ENCODE measurements around the gene RRBP1. TPM values are rescaled to one million over a fixed set of nuclear protein-coding genes. Genes with fewer than 3 reads are reported as not detected.
A peak's percentile ranks its signal among the peaks of the same experiment; 100 is the strongest.

The RRBP1 gene
- total RNA-seq, 2 experiments from 2014 or later = 26.4 to 27.2 TPM

- POLR2A ChIA-PET = no interaction called here
- no peak for TF ChIP-seq CTCF (IDR thresholded peaks at IDR 0.05)
- H3K9me3 Mint-ChIP-seq = no peaks in the 10 kb centered on the region
- no peak for ATAC-seq (ENCODE audit: poor library complexity)
- H3K27me3 Mint-ChIP-seq = no peaks in the 10 kb centered on the region
- DNase-seq = peak in 1 of 14 experiments; percentile 11
- peaks cover 9% of the 10 kb centered on the region for H3K36me3 Mint-ChIP-seq (ENCODE audit: low read depth)
- H3K27ac Mint-ChIP-seq = peak overlapping the region; percentile 88
- Histone ChIP-seq H3K27me3 (ENCODE audit: control insufficient read depth in 1 of 2, insufficient read depth in 2 of 2, low read length in 2 of 2) (no peaks in the 10 kb centered on the region), H3K27ac (ENCODE audit: low read depth in 1 of 2, low read length in 2 of 2) (no peak overlapping the region), H3K36me3 (ENCODE audit: insufficient read depth, low read length) (peaks cover 10% of the 10 kb centered on the region), H3K4me3 (ENCODE audit: low read length) (no peak overlapping the region), H3K4me1 (ENCODE audit: insufficient read depth, low read length) (peaks cover 45% of the 10 kb centered on the region), H3K9me3 (ENCODE audit: control insufficient read depth in 1 of 2, insufficient read depth in 1 of 2, low read length in 2 of 2) (no peaks in the 10 kb centered on the region)
- intact Hi-C loops (cut with DNase I, micrococcal nuclease) = loop anchor here in 1 of 2 experiments (5.0 kb wide), 1 partner anchor 68 kb away; the partner anchor contains the start of gene RRBP1
- peaks cover 33% of the 10 kb centered on the region for H3K4me1 Mint-ChIP-seq (ENCODE audit: low read depth)
- no peak overlapping the region for H3K4me3 Mint-ChIP-seq
- CTCF ChIA-PET = no interaction called here
Observed at GRCh38 chr20:17614176-17614811, 67.7 kb downstream of the RRBP1 start.

GRCh38 chr20:17613328-17614175, 68.5 kb downstream of the RRBP1 start:
- no peak overlapping the region for H3K4me3 Mint-ChIP-seq
- intact Hi-C loops (cut with DNase I, micrococcal nuclease) = loop anchor here in 1 of 2 experiments (2.0 to 5.0 kb wide), 2 partner anchors 45 to 69 kb away; partner anchors contain the start of gene RRBP1
- H3K36me3 Mint-ChIP-seq (ENCODE audit: low read depth) = peaks cover 13% of the 10 kb centered on the region
- TF ChIP-seq CTCF (IDR thresholded peaks at IDR 0.05) = no peak
- DNase-seq (peak in 1 of 14 experiments; percentile 9), ATAC-seq (ENCODE audit: poor library complexity) (no peak)
- H3K27ac Mint-ChIP-seq = peak overlapping the region; percentile 88
- no peaks in the 10 kb centered on the region for H3K9me3 Mint-ChIP-seq
- Histone ChIP-seq H3K36me3 (ENCODE audit: insufficient read depth, low read length) (peaks cover 8% of the 10 kb centered on the region), H3K4me1 (ENCODE audit: insufficient read depth, low read length) (peaks cover 49% of the 10 kb centered on the region), H3K9me3 (ENCODE audit: control insufficient read depth in 1 of 2, insufficient read depth in 1 of 2, low read length in 2 of 2) (no peaks in the 10 kb centered on the region), H3K27me3 (ENCODE audit: control insufficient read depth in 1 of 2, insufficient read depth in 2 of 2, low read length in 2 of 2) (no peaks in the 10 kb centered on the region), H3K27ac (ENCODE audit: low read depth in 1 of 2, low read length in 2 of 2) (peak overlapping the region in 1 of 2 donors; percentile 68), H3K4me3 (ENCODE audit: low read length) (no peak overlapping the region)
- H3K4me1 Mint-ChIP-seq (ENCODE audit: low read depth) = peaks cover 39% of the 10 kb centered on the region
- CTCF ChIA-PET = no interaction called here
- POLR2A ChIA-PET = interaction anchor here (0.6 to 1.2 kb wide), 2 partner anchors 43 to 83 kb away, joined by 3 to 6 read pairs; partner anchors contain the start of genes BFSP1 and DSTN
- H3K27me3 Mint-ChIP-seq = no peaks in the 10 kb centered on the region

GRCh38 chr20:17612992-17613327, 69.1 kb downstream of the RRBP1 start:
- ChIA-PET POLR2A (interaction anchor here (0.6 to 1.2 kb wide), 2 partner anchors 43 to 82 kb away, joined by 3 to 6 read pairs; partner anchors contain the start of genes BFSP1 and DSTN), CTCF (no interaction called here)
- H3K4me3 Mint-ChIP-seq = no peak overlapping the region
- H3K4me3 ChIP-seq (ENCODE audit: low read length) = no peak overlapping the region
- H3K36me3 Mint-ChIP-seq (ENCODE audit: low read depth) = peaks cover 16% of the 10 kb centered on the region
- peaks cover 49% of the 10 kb centered on the region for H3K4me1 ChIP-seq (ENCODE audit: insufficient read depth, low read length)
- DNase-seq (no peak), ATAC-seq (ENCODE audit: poor library complexity) (no peak)
- no peak for TF ChIP-seq CTCF (IDR thresholded peaks at IDR 0.05)
- H3K27me3 ChIP-seq (ENCODE audit: control insufficient read depth in 1 of 2, insufficient read depth in 2 of 2, low read length in 2 of 2) = no peaks in the 10 kb centered on the region
- H3K9me3 ChIP-seq (ENCODE audit: control insufficient read depth in 1 of 2, insufficient read depth in 1 of 2, low read length in 2 of 2) = no peaks in the 10 kb centered on the region
- no peaks in the 10 kb centered on the region for H3K27me3 Mint-ChIP-seq
- H3K27ac Mint-ChIP-seq = peak overlapping the region; percentile 88
- H3K4me1 Mint-ChIP-seq (ENCODE audit: low read depth) = peaks cover 40% of the 10 kb centered on the region
- peaks cover 5% of the 10 kb centered on the region for H3K36me3 ChIP-seq (ENCODE audit: insufficient read depth, low read length)
- H3K27ac ChIP-seq (ENCODE audit: low read depth in 1 of 2, low read length in 2 of 2) = peak overlapping the region in 1 of 2 donors; percentile 68
- no peaks in the 10 kb centered on the region for H3K9me3 Mint-ChIP-seq
- intact Hi-C loops (cut with DNase I, micrococcal nuclease) = loop anchor here in 1 of 2 experiments (2.0 to 5.0 kb wide), 2 partner anchors 44 to 69 kb away; partner anchors contain the start of gene RRBP1
